Suprapubic skin (tissue), 4 donors: ENCODE results near the gene PCDHB13. TPM values are rescaled to one million over a fixed set of nuclear protein-coding genes. Genes with fewer than 3 reads are reported as not detected.
A peak's percentile ranks its signal among the peaks of the same experiment; 100 is the strongest.
"Not testable (repeated sequence)": the region's sequence is repeated elsewhere in the genome, so short reads cannot be mapped to it uniquely, and the experiment has no call there.

Experiments used
- DNase-seq, 2 donors: peaks; one replicate each; pipeline ENCODE4 v3.0.0-alpha.2; 2019; ENCODE audit warnings: low spot score in 2 of 2
- H3K27ac ChIP-seq: fragments of 200-600 bp; sonication (generic); one replicate; pipeline ENCODE4 v1.5.1; 2019
- H3K27me3 ChIP-seq: fragments of 200-600 bp; sonication (generic); one replicate; pipeline ENCODE4 v1.5.1; 2019
- H3K36me3 ChIP-seq: fragments of 200-600 bp; sonication (generic); one replicate; pipeline ENCODE4 v1.5.1; 2019
- H3K4me1 ChIP-seq: fragments of 200-600 bp; sonication (generic); one replicate; pipeline ENCODE4 v1.5.1; 2019
- H3K4me3 ChIP-seq: fragments of 200-600 bp; sonication (generic); one replicate; pipeline ENCODE4 v1.5.1; 2019; ENCODE audit warnings: mild to moderate bottlenecking
- H3K9me3 ChIP-seq: fragments of 200-600 bp; sonication (generic); one replicate; pipeline ENCODE4 v1.5.1; 2019
- CTCF ChIP-seq, 2 donors: fragments of 200-600 bp in 1 of 2; fragments of 450-650 bp in 1 of 2; sonication (generic) in 1 of 2; IDR thresholded peaks; one replicate each; pipeline ENCODE4 v1.5.1; 2016 to 2019; ENCODE audit warnings: antibody characterized with exemption in 2 of 2, mild to moderate bottlenecking in 1 of 2, moderate library complexity in 1 of 2
- EP300 ChIP-seq: sonication (generic); formaldehyde crosslinking; IDR thresholded peaks from one replicate; pipeline ENCODE4 v1.6.1; 2017; ENCODE audit warnings: antibody characterized with exemption
- POLR2A ChIP-seq, 2 donors: fragments of 450-650 bp; IDR thresholded peaks; one replicate each; pipeline ENCODE4 v1.6.1; 2017; ENCODE audit warnings: antibody characterized with exemption in 2 of 2, mild to moderate bottlenecking in 2 of 2, moderate library complexity in 2 of 2
- POLR2AphosphoS5 ChIP-seq, 3 donors: sonication (generic); formaldehyde crosslinking; IDR thresholded peaks; one replicate each; pipeline ENCODE4 v1.6.1; 2017; ENCODE audit warnings: antibody characterized with exemption in 3 of 3
- WGBS: methylation state at CpG from one replicate; pipeline ENCODE4 v1.1.5; 2018; 5-methylcytosine and 5-hydroxymethylcytosine counted together
- total RNA-seq, 4 donors: library from RNA; depleted of rRNA; stranded (reverse); fragments of >200 nt; gene quantifications; one replicate each; pipeline ENCODE4 v1.1.0, GENCODE V29; 2016

Gene PCDHB13
- total RNA-seq, 4 donors from 2014 or later: 5.9 to 10.0 (median 6.2) TPM

- 50% methylated on average over 3 of the region's 3 CpGs for WGBS
- no peak overlapping the region for H3K27ac ChIP-seq
- H3K36me3 ChIP-seq: no peaks in the 10 kb centered on the region
- H3K4me1 ChIP-seq: no peaks in the 10 kb centered on the region
- H3K27me3 ChIP-seq: no peaks in the 10 kb centered on the region
- DNase-seq: no peak
- peaks cover 12% of the 10 kb centered on the region for H3K9me3 ChIP-seq
- no peak for TF ChIP-seq POLR2AphosphoS5 (IDR thresholded peaks at IDR 0.05)
- no peak for TF ChIP-seq POLR2A (IDR thresholded peaks at IDR 0.05)
- no peak for TF ChIP-seq CTCF (IDR thresholded peaks at IDR 0.05)
- TF ChIP-seq EP300: no peak
- no peak overlapping the region for H3K4me3 ChIP-seq
Observed at GRCh38 chr5:141196363-141196762, 17.4 kb upstream of the PCDHB13 start.

GRCh38 chr5:141199359-141200235, 14.1 kb upstream of the PCDHB13 start, which contains the start of gene PCDHB11:
PCDHB11 (plus strand) TSS chr5:141199627; CDS start chr5:141199775, 148 bp downstream.
- Histone ChIP-seq H3K27ac (no peak within 1 kb of the TSS), H3K4me3 (peak within 1 kb of the TSS; percentile 15), H3K27me3 (no peaks in the 10 kb centered on the region), H3K9me3 (peaks cover 12% of the 10 kb centered on the region), H3K4me1 (no peaks in the 10 kb centered on the region), H3K36me3 (no peaks in the 10 kb centered on the region)
- 41% methylated on average over 21 of the region's 21 CpGs for WGBS
- no peak for DNase-seq
- TF ChIP-seq POLR2AphosphoS5 (IDR thresholded peaks at IDR 0.05) (no peak), EP300 (no peak), POLR2A (IDR thresholded peaks at IDR 0.05) (no peak), CTCF (IDR thresholded peaks at IDR 0.05) (no peak)

GRCh38 chr5:141201126-141201525, 12.6 kb upstream of the PCDHB13 start:
- H3K9me3 ChIP-seq: peaks cover 12% of the 10 kb centered on the region
- not testable (repeated sequence) for H3K4me3 ChIP-seq, H3K27ac ChIP-seq, DNase-seq, H3K36me3 ChIP-seq, H3K27me3 ChIP-seq, H3K4me1 ChIP-seq
- WGBS: 12% methylated on average over 5 of the region's 38 CpGs

- WGBS: 39% methylated on average over 19 of the region's 35 CpGs
- H3K27ac ChIP-seq, H3K36me3 ChIP-seq, H3K4me3 ChIP-seq, H3K4me1 ChIP-seq, DNase-seq, H3K27me3 ChIP-seq: not testable (repeated sequence)
- H3K9me3 ChIP-seq: peaks cover 12% of the 10 kb centered on the region
Observed at GRCh38 chr5:141201646-141202045, 12.1 kb upstream of the PCDHB13 start.

- TF ChIP-seq EP300 (no peak), POLR2A (IDR thresholded peaks at IDR 0.05) (no peak), CTCF (IDR thresholded peaks at IDR 0.05) (no peak), POLR2AphosphoS5 (IDR thresholded peaks at IDR 0.05) (no peak)
- 21% methylated on average over 11 of the region's 11 CpGs for WGBS
- H3K4me3 ChIP-seq: no peak within 1 kb of the TSS
- no peaks in the 10 kb centered on the region for H3K27me3 ChIP-seq
- no peak for DNase-seq
- peaks cover 16% of the 10 kb centered on the region for H3K9me3 ChIP-seq
- no peak within 1 kb of the TSS for H3K27ac ChIP-seq
- no peaks in the 10 kb centered on the region for H3K36me3 ChIP-seq
- no peaks in the 10 kb centered on the region for H3K4me1 ChIP-seq
Observed at GRCh38 chr5:141208478-141208877, 5.2 kb upstream of the PCDHB13 start, which contains the start of gene PCDHB12. PCDHB12 (plus strand) TSS chr5:141208719; CDS start chr5:141208908, 189 bp downstream.

- 35% methylated on average over 12 of the region's 39 CpGs for WGBS
- H3K9me3 ChIP-seq: peaks cover 18% of the 10 kb centered on the region
- DNase-seq, H3K4me3 ChIP-seq, H3K36me3 ChIP-seq, H3K27me3 ChIP-seq, H3K4me1 ChIP-seq, H3K27ac ChIP-seq: not testable (repeated sequence)
Observed at GRCh38 chr5:141210281-141210680, 3.4 kb upstream of the PCDHB13 start.

- H3K27me3 ChIP-seq, H3K27ac ChIP-seq, H3K4me1 ChIP-seq, DNase-seq, H3K4me3 ChIP-seq, H3K36me3 ChIP-seq: not testable (repeated sequence)
- peaks cover 21% of the 10 kb centered on the region for H3K9me3 ChIP-seq
- WGBS: 28% methylated on average over 7 of the region's 27 CpGs
Observed at GRCh38 chr5:141210849-141211248, 2.9 kb upstream of the PCDHB13 start.

- H3K9me3 ChIP-seq: peaks cover 47% of the 10 kb centered on the region
- H3K4me1 ChIP-seq, H3K27me3 ChIP-seq, H3K36me3 ChIP-seq, DNase-seq, H3K27ac ChIP-seq, H3K4me3 ChIP-seq: not testable (repeated sequence)
- 78% methylated on average over 10 of the region's 12 CpGs for whole genome bisulfite sequencing
Observed at GRCh38 chr5:141214583-141214982, 864 bp downstream of the PCDHB13 start.

- DNase-seq, H3K36me3 ChIP-seq, H3K27me3 ChIP-seq, H3K4me1 ChIP-seq, H3K4me3 ChIP-seq, H3K27ac ChIP-seq: not testable (repeated sequence)
- H3K9me3 ChIP-seq: peaks cover 40% of the 10 kb centered on the region
- 45% methylated on average over 15 of the region's 40 CpGs for WGBS
Observed at GRCh38 chr5:141215504-141215903, 1.8 kb downstream of the PCDHB13 start.

GRCh38 chr5:141216035-141216434, 2.3 kb downstream of the PCDHB13 start:
- H3K4me1 ChIP-seq, H3K27ac ChIP-seq, H3K27me3 ChIP-seq, H3K36me3 ChIP-seq, DNase-seq, H3K4me3 ChIP-seq: not testable (repeated sequence)
- peaks cover 40% of the 10 kb centered on the region for H3K9me3 ChIP-seq
- WGBS: 50% methylated on average over 2 of the region's 26 CpGs
